ENCODE results near the gene CDC42. TPM values are rescaled to one million over a fixed set of nuclear protein-coding genes. Genes with fewer than 3 reads are reported as not detected.

The CDC42 gene
- total and polyA plus RNA-seq, 2 of the 13 experiments (the other 11 are each of a cell fraction or from before 2014, with no cell fraction given): 138 to 237 TPM

- TF ChIP-seq, protein P1, sequence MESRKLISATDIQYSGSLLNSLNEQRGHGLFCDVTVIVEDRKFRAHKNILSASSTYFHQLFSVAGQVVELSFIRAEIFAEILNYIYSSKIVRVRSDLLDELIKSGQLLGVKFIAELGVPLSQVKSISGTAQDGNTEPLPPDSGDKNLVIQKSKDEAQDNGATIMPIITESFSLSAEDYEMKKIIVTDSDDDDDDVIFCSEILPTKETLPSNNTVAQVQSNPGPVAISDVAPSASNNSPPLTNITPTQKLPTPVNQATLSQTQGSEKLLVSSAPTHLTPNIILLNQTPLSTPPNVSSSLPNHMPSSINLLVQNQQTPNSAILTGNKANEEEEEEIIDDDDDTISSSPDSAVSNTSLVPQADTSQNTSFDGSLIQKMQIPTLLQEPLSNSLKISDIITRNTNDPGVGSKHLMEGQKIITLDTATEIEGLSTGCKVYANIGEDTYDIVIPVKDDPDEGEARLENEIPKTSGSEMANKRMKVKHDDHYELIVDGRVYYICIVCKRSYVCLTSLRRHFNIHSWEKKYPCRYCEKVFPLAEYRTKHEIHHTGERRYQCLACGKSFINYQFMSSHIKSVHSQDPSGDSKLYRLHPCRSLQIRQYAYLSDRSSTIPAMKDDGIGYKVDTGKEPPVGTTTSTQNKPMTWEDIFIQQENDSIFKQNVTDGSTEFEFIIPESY (CRISPR knock-in tag; IDR thresholded peaks at IDR 0.05): no peak
- TF ChIP-seq GZF1 (CRISPR knock-in tag; IDR thresholded peaks at IDR 0.05) (no peak), ZFAT (CRISPR knock-in tag; conservative IDR thresholded peaks at IDR 0.05) (no peak), ZNF20 (CRISPR knock-in tag; IDR thresholded peaks at IDR 0.05) (no peak), RAD51 (IDR thresholded peaks at IDR 0.05; ENCODE audit: borderline replicate concordance) (no peak), TEAD2 (CRISPR knock-in tag; IDR thresholded peaks at IDR 0.05) (no peak), ZFP36L1 (CRISPR knock-in tag; IDR thresholded peaks at IDR 0.05) (no peak), MLXIP (CRISPR knock-in tag; IDR thresholded peaks at IDR 0.05; ENCODE audit: borderline replicate concordance) (no peak), E2F5 (CRISPR knock-in tag; conservative IDR thresholded peaks at IDR 0.05) (no peak), EED (CRISPR knock-in tag; IDR thresholded peaks at IDR 0.05) (no peak), HCFC1 (IDR thresholded peaks at IDR 0.05; ENCODE audit: low read depth, low read length) (no peak), ZNF639 (CRISPR knock-in tag; conservative IDR thresholded peaks at IDR 0.05) (no peak)
These were observed 67.9 kb downstream of the CDC42 start (continued) for GRCh38 chr1:22120469-22120790.

Measured in HepG2 (cell line).